ENCODE data around the gene SKAP1.
A peak's percentile ranks its signal among the peaks of the same experiment; 100 is the strongest.
"Not testable (repeated sequence)": the region's sequence is repeated elsewhere in the genome, so short reads cannot be mapped to it uniquely, and the experiment has no call there.

SKAP1 gene

GRCh38 chr17:48451489-48451888 is 21.5 kb upstream of the SKAP1 start:
- TF ChIP-seq GABPA (IDR thresholded peaks at IDR 0.05; ENCODE audit: low read depth) (no peak), SPI1 (IDR thresholded peaks at IDR 0.05; ENCODE audit: borderline replicate concordance, low read depth) (no peak), POLR2AphosphoS5 (IDR thresholded peaks at IDR 0.05; ENCODE audit: low read depth) (no peak)
- TF ChIP-seq, protein P1, sequence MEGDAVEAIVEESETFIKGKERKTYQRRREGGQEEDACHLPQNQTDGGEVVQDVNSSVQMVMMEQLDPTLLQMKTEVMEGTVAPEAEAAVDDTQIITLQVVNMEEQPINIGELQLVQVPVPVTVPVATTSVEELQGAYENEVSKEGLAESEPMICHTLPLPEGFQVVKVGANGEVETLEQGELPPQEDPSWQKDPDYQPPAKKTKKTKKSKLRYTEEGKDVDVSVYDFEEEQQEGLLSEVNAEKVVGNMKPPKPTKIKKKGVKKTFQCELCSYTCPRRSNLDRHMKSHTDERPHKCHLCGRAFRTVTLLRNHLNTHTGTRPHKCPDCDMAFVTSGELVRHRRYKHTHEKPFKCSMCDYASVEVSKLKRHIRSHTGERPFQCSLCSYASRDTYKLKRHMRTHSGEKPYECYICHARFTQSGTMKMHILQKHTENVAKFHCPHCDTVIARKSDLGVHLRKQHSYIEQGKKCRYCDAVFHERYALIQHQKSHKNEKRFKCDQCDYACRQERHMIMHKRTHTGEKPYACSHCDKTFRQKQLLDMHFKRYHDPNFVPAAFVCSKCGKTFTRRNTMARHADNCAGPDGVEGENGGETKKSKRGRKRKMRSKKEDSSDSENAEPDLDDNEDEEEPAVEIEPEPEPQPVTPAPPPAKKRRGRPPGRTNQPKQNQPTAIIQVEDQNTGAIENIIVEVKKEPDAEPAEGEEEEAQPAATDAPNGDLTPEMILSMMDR (IDR thresholded peaks at IDR 0.05; ENCODE audit: insufficient read depth, low read length): no peak
- TF ChIP-seq, protein P2, sequence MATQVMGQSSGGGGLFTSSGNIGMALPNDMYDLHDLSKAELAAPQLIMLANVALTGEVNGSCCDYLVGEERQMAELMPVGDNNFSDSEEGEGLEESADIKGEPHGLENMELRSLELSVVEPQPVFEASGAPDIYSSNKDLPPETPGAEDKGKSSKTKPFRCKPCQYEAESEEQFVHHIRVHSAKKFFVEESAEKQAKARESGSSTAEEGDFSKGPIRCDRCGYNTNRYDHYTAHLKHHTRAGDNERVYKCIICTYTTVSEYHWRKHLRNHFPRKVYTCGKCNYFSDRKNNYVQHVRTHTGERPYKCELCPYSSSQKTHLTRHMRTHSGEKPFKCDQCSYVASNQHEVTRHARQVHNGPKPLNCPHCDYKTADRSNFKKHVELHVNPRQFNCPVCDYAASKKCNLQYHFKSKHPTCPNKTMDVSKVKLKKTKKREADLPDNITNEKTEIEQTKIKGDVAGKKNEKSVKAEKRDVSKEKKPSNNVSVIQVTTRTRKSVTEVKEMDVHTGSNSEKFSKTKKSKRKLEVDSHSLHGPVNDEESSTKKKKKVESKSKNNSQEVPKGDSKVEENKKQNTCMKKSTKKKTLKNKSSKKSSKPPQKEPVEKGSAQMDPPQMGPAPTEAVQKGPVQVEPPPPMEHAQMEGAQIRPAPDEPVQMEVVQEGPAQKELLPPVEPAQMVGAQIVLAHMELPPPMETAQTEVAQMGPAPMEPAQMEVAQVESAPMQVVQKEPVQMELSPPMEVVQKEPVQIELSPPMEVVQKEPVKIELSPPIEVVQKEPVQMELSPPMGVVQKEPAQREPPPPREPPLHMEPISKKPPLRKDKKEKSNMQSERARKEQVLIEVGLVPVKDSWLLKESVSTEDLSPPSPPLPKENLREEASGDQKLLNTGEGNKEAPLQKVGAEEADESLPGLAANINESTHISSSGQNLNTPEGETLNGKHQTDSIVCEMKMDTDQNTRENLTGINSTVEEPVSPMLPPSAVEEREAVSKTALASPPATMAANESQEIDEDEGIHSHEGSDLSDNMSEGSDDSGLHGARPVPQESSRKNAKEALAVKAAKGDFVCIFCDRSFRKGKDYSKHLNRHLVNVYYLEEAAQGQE (IDR thresholded peaks at IDR 0.05; ENCODE audit: insufficient replicate concordance, low read depth): no peak
- no peak for DNase-seq (ENCODE audit: low read depth in 1 of 2, low spot score in 1 of 2)
- Histone ChIP-seq H3K27ac (replicated peaks) (no peak overlapping the region), H3K4me3 (replicated peaks; ENCODE audit: insufficient read depth, low read length) (no peak overlapping the region), H3K27me3 (ENCODE audit: insufficient read depth, poor library complexity, severe bottlenecking) (no peaks in the 10 kb centered on the region)

- H3K27me3 ChIP-seq (ENCODE audit: insufficient read depth, poor library complexity, severe bottlenecking); DNase-seq (ENCODE audit: low read depth in 1 of 2, low spot score in 1 of 2); H3K4me3 ChIP-seq (replicated peaks; ENCODE audit: insufficient read depth, low read length); H3K27ac ChIP-seq (replicated peaks): not testable (repeated sequence)
These were observed 19.3 kb upstream of the SKAP1 start for GRCh38 chr17:48449335-48449734.

GRCh38 chr17:48445248-48445620 is 15.2 kb upstream of the SKAP1 start:
- TF ChIP-seq POLR2AphosphoS5 (IDR thresholded peaks at IDR 0.05; ENCODE audit: low read depth): no peak
- TF ChIP-seq, protein P2 (IDR thresholded peaks at IDR 0.05; ENCODE audit: insufficient replicate concordance, low read depth): no peak
- TF ChIP-seq, protein P1 (IDR thresholded peaks at IDR 0.05; ENCODE audit: insufficient read depth, low read length): no peak
- no peak for TF ChIP-seq SPI1 (IDR thresholded peaks at IDR 0.05; ENCODE audit: borderline replicate concordance, low read depth)
- TF ChIP-seq GABPA (IDR thresholded peaks at IDR 0.05; ENCODE audit: low read depth): no peak
- DNase-seq (ENCODE audit: low read depth in 1 of 2, low spot score in 1 of 2): no peak
- H3K27me3 ChIP-seq (ENCODE audit: insufficient read depth, poor library complexity, severe bottlenecking): no peaks in the 10 kb centered on the region
- no peak overlapping the region for H3K27ac ChIP-seq (replicated peaks)
- no peak overlapping the region for H3K4me3 ChIP-seq (replicated peaks; ENCODE audit: insufficient read depth, low read length)

DNA sequence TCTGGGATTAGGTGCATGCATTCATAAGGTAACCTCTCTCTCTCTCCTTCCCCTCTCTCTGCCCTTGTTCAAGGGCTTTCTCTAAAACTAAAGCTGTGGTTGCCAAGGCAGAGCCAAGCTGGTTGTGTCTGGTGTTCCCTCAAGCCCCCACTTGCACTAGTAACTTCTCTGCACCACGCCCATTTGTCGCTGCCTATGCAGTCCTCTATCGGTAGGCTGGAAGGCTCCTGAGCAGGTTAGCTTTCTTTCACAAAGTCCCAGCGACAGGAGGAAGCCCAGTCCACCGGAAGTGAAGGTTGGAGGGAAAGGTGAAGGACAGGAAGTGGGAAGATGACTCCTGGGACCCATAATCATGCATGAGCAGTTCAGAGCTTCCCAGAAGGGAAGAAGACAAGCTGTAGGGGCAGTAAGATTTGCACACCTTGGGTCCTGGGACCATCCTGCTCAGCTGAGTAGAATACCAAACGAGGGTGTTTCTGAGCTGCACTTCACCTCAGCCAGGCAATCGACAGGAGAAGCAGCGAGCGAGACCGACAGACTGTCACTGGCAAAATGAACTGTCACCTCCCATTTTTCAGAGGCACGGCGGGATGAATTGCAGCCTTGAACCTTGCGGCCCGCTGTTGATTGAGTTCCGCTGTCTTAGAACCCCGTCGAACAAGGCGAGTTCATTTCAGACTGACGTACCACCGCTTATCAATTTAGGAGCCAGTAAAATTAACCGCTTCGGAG is 14.7 kb upstream of the SKAP1 start:
- H3K27me3 ChIP-seq (ENCODE audit: insufficient read depth, poor library complexity, severe bottlenecking): no peaks in the 10 kb centered on the region
- TF ChIP-seq, protein P2 (IDR thresholded peaks at IDR 0.05; ENCODE audit: insufficient replicate concordance, low read depth): no peak
- TF ChIP-seq, protein P1 (IDR thresholded peaks at IDR 0.05; ENCODE audit: insufficient read depth, low read length): no peak
- TF ChIP-seq SPI1 (IDR thresholded peaks at IDR 0.05; ENCODE audit: borderline replicate concordance, low read depth): no peak
- no peak for TF ChIP-seq POLR2AphosphoS5 (IDR thresholded peaks at IDR 0.05; ENCODE audit: low read depth)
- TF ChIP-seq GABPA (IDR thresholded peaks at IDR 0.05; ENCODE audit: low read depth): no peak
- DNase-seq (ENCODE audit: low read depth in 1 of 2, low spot score in 1 of 2): peak in 1 of 2 experiments; percentile 12
- H3K27ac ChIP-seq (replicated peaks): no peak overlapping the region
- H3K4me3 ChIP-seq (replicated peaks; ENCODE audit: insufficient read depth, low read length): no peak overlapping the region

All from HL-60 (cell line).